Measurements from ENCODE around the gene SPDYE1.
"Not testable (repeated sequence)": the region's sequence is repeated elsewhere in the genome, so short reads cannot be mapped to it uniquely, and the experiment has no call there.

The SPDYE1 gene

DNA sequence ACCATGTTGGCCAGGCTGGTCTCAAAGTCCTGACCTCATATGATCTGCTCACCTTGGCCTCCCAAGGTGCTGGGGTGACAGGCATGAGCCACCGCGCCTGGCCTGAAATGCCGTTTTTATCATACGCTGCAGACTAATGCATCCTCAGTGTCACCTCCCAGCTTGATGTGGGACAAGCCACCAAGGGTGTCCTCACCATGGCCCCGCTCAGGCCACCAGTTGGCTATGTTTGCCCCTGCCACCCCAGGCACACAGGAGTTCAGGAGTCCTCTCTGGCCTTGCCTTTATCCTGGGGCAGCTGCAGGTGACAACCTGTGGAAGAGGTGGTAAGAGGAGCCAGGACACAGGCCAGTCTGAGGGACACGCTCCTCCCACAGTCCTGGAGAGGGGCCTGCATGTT, 3.0 kb upstream of the SPDYE1 start:
- not testable (repeated sequence) for DNase-seq

DNA sequence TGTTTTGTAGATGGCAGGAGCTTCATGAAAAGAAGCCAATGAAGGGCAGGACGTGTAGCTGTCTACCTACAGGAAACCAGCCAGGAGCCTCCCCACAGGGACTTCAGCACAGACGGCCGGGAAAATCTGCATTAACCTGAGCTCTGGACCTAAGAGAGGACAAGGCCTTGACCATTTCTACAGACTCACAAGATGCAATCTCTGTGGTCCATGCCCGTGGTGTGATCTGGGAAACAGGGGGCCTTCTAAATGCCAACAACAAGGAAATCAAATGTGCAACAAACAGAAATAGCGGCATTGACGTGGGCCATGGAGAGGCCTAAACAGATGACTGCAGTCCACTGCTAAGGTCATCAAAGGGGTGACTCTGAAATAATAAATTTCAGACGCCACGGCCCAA, 14.4 kb downstream of the SPDYE1 start:
- DNase-seq: not testable (repeated sequence)

DNA sequence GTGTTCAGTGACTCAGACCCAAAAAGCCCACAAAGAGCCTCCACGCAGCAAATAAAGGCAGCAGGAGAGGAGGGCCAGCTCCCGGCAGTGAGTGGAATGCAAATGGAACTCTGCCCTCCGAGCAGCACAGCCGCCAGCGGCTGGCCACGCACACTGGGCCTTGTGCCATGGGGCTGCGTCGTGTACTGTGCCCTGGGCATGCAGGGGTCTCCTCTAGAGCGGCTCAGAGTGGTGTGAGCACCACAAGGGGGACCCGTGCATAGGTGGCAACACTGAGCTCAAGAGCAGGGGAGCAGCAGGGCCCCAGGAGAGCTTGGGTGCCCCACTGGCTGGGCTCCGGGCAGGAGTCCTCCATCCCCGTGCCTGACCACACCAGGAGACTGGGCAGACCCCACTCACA, 17.4 kb downstream of the SPDYE1 start:
- DNase-seq: not testable (repeated sequence)

DNA sequence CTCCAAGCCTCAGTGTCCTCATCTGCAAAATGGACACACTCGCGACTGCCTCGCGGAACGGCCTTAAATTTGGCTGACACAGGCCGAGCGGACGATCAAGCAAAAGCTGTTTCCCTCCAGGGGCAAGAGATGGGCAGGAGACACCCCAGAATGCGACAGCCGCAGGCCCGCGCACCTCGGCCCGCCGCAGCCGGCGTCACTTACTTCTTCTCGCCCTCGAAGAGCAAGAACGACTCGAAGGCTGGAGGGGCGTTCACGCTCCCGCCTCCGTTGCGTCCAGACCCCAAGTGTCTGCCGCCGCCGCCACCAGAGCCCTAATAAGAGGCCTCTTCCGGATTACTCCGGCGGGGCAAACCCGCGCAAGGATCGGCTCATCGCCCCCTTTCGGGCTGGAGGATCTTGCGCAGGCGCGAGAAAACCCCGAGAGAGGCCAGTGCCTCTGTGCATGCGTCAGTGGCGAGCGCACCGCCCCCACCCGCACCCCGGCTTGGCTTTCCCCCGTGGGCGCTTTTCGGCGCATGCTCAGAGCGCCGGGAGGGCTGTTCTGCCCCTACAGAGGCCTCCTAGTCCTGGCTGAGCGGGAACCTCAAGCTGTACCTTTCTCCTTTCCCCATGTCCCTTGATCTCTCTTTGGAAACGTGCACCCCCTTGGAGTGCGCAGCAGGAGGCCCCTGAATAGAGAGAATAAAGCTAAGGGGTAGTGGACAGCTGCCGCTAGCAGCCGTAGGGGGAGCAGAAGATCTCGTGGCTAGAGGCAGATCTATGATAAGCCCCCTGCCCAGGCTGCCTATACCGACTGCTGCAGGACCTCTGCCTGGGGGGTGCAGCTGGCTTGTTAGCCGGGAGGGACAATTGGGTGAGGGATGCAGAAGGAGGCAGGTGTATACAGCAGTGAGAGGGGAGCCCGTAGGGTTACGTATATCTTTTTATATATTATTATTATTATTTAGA, 21.4 kb downstream of the SPDYE1 start:
- DNase-seq: peak; percentile 99

DNA sequence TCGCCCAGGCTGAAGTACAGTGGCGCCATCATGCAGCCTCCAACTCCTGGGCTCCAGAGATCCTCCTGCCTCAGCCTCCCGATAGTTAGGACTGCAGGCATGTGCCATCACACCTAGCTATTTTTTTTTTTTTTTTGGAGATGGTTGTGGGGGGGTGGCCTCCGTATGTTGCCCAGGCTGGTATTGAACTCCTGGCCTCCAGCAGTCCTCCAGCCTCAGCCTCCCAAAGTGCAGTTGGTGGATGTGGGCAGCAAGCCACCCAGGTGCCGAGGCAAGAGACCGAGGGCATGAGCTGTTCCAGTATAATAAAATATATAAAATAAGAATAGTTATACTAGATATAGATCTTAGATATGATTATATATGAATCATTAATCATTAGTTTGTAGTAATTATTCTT, 22.1 kb downstream of the SPDYE1 start:
- not testable (repeated sequence) for DNase-seq

DNA sequence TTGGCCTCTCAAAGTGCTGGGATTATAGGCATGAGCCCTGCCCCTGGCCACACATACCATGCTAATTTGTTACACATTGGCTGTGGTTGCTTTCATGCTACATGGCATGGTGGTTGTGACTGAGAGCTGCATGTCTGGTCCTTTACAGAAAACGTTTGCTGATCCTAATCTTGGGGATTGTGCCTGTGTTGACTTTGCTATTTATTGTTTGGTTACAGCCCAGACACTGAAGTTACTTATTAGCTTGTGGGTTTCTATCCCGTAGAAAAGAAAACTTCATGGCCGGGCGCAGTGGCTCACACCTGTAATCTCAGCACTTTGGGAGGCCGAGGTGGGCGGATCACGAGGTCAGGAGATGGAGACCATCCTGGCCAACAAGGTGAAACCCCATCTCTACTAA, 24.4 kb downstream of the SPDYE1 start:
- not testable (repeated sequence) for DNase-seq

DNA sequence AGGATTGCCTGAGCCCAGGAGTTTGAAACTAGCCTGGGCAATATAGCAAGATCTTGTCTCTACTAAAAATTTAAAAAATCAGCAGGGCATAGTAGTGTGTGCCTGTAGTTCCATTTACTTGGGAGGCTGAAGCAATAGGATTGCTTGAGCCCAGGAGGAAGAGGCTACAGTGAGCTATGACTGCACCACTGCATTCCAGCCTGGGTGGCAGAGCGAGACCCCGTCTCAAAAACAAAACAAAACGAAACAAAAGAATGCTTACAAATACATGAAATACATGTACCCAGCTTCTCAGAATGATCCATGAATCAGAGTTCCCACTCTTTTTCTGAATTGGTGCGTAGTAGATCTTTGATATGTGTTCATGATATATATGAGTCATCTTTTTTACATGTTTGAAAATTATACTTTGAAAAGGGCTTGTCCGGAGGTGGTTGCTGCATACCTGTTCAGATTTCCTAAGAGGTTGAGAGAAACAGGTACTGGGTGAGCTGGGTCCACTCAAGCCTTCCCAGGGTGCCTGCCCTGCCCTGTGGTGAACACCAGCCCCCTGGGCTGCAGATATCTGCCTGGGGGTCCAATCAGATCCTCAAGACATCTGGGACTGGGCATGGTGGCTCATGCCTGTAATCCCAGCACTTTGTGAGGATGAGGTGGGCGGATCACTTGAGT, 25.2 kb downstream of the SPDYE1 start:
- DNase-seq: peak; percentile 24

DNA sequence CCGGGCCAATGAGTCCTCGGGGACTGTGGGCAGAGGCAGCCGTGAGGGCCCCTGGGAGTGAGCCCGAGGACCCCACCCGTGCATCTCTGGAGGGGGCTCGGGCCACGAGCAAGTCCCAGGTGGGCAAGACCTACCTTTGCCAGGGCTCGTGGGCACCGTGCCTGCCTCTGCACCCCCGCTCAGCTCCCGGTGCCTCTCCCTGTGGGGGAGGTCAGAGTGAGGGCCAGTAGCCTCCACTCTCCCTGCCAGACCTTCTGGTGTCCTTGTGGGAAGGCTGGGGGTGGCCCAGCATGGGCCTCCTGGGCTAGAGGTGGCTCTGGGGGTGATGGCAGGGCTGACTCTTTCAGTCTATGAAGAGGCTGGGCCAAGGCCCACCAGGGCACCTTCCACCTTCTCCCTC, 31.7 kb downstream of the SPDYE1 start:
- not testable (repeated sequence) for DNase-seq

DNA sequence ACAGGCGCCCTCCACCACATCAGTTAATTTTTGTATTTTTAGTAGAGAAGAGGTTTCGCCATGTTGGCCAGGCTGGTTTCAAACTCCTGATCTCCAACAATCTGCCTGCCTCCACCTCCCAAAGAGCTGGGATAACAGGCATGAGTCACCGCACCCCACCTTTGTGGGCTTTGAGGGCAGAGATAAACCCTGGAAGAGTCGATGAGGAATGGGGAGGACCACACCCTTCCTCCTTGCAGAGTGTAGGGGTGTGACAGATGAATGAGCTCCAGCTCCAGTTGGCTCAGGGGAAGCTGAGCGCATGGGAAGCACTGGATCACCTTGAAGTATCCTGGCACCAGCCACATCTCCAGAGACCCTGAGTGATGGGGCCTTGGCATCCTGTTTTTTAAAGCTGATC, 32.3 kb downstream of the SPDYE1 start:
- DNase-seq: not testable (repeated sequence)

DNA sequence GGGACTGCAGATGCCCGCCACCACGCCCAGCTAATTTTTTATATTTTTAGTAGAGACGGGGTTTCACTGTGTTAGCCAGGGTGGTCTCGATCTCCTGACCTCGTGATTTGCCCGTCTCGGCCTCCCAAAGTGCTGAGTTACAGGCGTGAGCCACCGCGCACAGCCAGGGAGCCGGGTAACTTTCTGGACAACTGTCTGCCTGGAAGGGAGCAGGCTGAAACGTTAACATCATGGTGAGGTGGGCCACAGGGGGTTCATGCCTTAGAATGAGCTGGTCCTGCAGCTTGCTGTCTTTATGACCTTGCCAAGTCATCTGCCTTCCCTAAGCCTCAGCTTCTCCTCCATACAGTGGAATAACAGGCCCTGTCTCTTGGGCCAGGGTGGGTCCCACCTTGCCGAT, 33.6 kb downstream of the SPDYE1 start:
- not testable (repeated sequence) for DNase-seq

DNA sequence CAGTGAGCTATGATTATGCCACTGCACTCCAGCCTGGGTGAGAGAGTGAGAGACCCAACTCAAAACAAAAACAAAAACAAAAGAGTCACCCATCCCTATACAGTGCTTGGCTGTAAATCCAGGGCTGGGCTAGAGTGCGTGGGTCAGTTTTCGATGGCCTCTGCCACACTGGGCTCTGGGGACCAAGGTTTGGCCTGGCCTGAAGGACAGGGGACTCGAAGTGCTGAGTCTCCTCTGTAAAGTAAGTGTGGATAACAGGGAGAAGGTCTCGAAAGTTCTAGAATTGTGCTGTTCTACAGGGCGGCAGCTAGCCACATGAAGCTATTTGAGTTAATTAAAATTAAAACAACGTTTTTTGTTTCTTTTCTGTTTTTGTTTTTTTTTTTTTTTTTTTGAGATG, 34.3 kb downstream of the SPDYE1 start:
- not testable (repeated sequence) for DNase-seq

DNA sequence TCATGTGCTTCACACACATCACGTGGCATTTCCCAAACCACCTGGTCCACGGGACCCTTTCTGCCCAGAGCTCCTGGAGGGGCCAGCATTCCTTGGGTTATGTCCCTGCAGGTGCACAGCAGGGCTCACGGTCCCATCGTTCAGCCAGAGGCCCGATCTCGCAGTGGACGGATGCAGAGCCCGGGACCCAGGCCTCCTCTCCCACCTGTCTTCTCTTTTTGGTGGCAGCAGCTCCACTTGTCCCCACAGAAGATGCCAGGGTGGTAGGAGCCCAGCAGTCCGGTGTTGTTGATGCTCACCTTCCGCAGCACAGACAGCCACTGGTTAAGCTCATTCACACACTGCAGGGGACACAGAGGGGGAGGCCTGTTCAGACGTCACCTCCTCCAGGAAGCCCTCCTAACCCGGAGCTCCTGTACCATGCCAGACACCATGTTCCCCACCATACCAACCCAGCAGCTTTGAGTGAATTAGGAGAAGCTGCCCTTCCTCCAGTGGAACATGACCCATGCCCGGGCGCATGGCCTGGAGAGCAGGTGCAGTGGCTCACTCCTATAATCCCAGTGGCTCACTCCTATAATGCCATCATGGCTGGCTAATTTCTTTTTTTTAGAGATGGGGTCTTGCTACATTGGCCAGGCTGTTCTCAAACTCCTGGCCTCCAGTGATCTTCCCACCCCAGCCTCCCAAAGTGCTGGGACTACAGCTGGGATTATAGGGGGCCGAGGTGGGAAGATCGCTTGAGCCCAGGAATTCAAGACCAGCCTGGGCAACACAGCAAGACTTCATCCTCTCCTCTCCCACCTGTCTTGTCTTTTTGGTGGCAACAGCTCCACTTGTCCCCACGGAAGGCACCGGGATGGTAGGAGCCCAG, 36.5 kb downstream of the SPDYE1 start:
- DNase-seq: not testable (repeated sequence)

DNA sequence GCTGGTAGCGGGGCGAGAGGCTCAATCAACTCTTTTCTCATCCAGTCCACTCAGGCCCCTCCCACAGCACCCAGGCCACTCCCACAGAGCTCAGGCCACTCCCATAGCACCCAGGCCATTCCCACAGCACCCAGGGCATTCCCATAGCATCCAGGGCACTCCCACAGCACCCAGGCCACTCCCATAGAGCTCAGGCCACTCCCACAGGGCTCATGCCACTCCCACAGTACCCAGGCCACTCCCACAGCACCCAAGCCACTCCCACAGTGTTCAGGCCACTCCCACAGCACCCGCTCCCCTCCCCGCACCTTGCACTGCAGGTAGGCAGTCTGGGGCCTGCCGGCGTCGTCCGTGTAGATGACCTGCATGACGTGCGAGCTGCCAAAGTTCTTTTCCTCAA, 38.7 kb downstream of the SPDYE1 start:
- peak; percentile 35 for DNase-seq

DNA sequence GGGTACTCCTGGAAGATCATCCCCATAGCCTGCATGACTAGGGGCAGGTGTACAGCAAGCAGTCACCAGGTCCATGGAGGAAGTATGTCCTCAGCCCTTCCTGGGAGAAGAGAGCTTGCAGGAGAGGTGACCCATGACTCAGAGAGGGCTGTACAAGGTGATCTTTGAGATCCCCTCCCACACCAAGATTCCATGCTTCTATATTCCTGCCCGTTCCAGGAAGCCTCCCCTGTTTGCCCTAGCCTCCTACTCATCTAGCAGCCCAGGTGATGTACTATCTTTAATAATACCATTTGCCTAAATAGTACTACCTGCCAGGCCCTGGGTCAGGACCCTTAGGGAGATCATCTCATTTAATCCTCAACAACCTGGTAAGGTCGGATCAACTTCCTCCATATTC, 40.3 kb downstream of the SPDYE1 start:
- not testable (repeated sequence) for DNase-seq

DNA sequence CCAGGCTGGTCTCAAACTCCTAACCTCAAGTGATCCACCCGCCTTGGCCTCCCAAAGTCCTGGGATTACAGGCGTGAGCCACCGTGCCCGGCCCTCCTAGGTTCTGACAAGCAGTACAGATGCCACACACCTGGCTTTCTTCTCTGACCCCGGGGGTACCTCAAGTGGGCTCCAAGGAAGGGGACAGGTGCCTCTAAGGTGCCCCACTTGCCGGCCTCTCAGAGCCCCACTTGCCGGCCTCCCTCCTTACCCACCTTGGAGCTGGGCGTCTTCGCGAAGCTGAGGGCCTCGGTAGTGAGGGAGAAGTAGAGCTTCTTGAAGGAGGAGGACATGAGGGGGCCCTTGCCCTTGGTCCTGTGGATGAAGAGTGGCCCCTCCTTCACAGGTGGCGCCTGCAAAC, 40.9 kb downstream of the SPDYE1 start:
- DNase-seq: not testable (repeated sequence)

DNA sequence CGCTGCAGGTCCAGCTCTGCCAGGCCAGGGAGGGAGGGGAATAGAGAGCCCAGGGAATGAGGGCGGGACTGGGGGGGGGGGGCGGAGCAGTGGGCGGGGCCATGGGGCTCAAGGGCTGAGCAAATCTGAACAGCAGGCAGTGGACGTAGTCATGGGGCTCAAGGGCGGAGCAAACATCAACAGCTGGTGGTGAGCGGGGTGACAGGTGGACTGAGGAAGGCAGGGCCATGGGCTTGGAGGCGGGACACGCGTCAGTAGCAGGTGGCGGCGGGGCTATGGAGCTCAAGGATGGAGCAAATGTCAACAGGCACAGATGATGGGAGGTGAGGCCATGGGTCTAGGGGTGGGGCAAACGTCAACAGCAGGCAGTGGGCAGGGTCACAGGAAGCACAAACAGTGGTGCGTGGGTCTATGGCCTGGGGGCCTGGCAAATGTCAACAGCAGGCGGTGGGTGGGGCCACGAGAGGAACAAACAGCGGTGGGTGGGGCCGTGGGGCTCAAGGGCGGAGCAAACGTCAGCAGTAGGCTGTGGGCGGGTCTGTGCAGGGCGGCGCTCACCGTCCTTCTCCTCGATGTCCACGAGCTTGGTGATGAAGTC, 41.4 kb downstream of the SPDYE1 start:
- DNase-seq: peak; percentile 82

DNA sequence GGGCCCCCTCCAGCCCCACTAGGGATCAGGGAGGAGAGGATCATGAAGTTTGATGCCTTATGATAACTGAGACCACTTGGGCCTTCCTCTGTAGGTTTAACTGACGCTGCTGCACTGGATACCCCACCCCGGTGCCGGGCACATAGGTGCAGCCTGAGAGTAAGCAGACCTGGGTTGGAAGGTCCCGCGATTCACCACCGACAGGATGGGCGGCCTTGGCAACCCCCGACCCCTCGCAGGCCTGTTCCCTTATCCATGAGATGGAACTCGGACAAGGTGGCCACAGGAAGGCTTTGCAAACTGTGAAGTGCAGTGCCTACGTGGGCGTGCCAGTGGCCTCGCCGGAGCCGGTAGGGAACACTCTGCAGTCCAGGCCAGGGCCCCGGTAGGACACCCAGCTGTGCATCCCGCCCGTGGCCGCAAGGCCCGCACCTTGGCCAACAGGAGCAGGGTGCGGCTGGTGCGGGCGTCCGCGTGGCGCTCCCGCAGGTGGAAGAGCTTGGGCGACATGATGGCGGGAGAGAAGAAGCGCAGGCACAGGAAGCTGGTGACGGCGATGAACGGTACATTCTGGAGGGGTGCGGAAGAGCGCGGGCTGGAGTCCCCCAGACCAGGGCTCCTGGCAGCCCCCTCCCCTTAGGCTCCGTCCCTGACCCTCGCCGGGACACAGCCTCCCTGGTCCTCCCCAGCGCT, 42.2 kb downstream of the SPDYE1 start:
- not testable (repeated sequence) for DNase-seq

DNA sequence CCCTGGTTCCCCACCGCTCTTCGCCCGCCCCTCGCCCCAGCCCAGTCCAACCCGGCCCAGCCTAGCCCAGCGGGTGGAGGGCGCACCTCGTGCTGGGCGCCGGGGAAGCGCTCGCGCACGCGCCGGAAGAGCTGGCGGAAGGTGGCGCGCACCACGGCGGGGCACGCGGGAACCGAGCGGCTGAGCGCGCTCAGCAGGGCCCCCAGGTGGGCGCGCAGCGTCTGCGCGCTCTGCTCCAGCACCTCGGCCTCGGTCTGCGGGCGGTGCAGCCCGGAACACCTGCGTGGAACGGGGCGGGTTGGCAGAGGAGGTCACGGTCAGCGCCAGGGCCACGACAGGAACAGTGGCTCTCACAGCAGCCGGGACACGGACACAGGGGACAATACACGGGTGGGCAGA, 42.8 kb downstream of the SPDYE1 start:
- DNase-seq: peak; percentile 76

DNA sequence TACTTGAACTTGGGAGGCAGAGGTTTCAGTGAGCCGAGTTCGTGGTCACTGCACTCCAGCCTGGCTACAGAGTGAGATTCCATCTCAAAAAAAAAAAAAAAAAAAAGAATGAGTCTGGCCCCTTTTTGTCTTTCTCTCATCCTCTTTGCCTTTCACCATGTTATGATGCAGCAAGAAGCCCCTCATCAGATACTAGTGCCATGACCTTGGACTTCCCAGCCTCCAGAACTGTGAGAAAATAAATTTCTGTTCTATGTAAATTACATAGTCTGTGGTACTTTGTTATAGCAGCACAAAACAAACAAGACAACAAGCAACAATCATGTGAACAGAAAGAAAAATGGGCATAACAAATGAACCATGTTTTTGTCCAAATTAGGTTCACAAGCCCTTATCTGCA, 44.5 kb downstream of the SPDYE1 start:
- DNase-seq: no peak

DNA sequence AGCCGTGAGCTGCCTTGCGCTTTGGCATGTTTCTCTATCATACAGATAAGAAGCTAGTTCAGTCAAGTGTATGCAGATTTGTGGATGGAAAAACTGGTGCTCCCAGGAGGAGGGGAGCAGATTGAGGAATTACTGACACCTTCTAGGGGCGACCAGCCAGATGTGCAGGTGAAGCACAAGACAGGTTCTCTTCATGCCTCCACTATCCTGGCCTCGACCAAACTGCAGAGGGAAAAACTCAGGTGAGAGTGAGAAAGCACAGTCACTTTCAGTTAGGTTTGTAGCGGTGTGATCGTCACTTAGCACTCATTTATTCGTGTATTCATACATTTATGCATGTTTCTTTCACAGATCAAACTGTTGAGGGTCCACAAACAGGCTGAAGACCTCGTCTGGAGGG, 46.2 kb downstream of the SPDYE1 start:
- no peak for DNase-seq

DNA sequence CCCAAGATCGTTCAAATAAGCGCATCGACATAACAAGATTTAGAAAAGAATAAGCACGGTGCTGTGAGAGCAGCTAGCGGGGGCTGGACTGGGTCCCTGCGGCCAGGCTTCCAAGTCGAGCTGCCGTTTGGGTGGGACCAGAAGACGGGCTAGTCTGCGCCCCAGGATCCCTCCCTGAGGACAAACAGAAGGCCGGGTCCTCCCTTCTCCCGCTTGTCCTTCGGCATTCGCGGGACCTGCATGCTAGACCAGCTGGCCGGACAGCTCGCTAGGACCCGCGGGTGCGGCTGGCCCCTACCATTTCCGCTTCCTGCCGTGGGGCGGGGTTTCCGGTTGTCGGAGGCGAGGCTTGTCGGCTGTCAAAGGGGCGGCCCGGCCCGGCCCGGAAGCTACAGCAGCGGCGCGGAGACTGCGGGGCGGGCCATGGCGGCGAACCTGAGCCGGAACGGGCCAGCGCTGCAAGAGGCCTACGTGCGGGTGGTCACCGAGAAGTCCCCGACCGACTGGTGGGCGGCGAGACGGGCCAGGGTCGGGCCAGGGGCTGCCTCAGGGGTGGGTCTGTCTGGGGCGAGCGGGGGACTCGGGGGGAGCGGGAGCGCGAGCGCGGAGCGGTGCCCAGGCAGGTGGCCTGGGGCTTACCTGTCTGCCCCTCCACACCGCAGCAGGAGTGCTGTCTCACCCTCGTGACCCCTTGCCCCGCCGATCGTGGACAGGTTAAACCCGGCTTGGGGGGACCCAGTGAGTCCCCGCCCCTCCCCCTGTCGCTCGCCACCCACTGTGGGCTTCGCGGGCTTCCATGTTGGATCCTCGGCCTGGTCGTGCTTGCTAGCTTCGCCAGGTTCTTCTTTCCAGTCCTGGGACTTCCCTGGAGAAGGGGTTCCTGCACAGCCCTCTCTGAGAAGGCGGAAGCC, 46.9 kb downstream of the SPDYE1 start, which contains the start of gene DBNL:
DBNL (plus strand) TSS at position 388 of the 911 bp plus-strand sequence; CDS start at position 424, 36 bp downstream.
- peak; percentile 92 for DNase-seq

Measured in activated naive CD4-positive, alpha-beta T cell treated with anti-CD3 and anti-CD28 coated beads, Interleukin-2, amount 50 U/mL, for 16 hours (primary cell).